H1 (cell line): ENCODE data around the gene C17orf107. TPM values are rescaled to one million over a fixed set of nuclear protein-coding genes. Genes with fewer than 3 reads are reported as not detected.

Source experiments
- CTCF ChIA-PET: fragments of 300-600 bp; sonication (Branson Sonifier 250); formaldehyde crosslinking; loops from one replicate; lab custom pipeline; 2021; ENCODE audit not compliant: partially characterized antibody; lab: Charles Lee
- POLR2A ChIA-PET: fragments of 300-600 bp; sonication (Branson Sonifier 250); formaldehyde crosslinking; loops from one replicate; lab custom pipeline; 2021; ENCODE audit warnings: inconsistent platforms; ENCODE audit not compliant: partially characterized antibody; lab: Charles Lee
- DNase-seq, 2 experiments: peaks; one replicate each; pipeline versions ENCODE4 v3.0.0 to v3.0.0-alpha.2; 2010 to 2022; ENCODE audit warnings: low spot score in 2 of 2, low read depth in 1 of 2, mixed read lengths in 1 of 2
- FAIRE-seq: peaks from 2 replicates; lab custom pipeline; 2011; peaks lifted over from hg19 to GRCh38; lab: Jason Lieb, UNC
- H2AFZ ChIP-seq: 2 replicates; pipeline ENCODE4 v1.8.1; 2012; ENCODE audit warnings: low read length, inconsistent platforms
- H2AK5ac ChIP-seq: 2 replicates; pipeline ENCODE4 v1.6.1; 2013; ENCODE audit warnings: low read depth, low read length
- H2BK120ac ChIP-seq: replicated peaks from 2 replicates; pipeline ENCODE3; 2013; ENCODE audit warnings: low read depth, low read length, inconsistent platforms
- H2BK12ac ChIP-seq: 2 replicates; pipeline ENCODE4 v1.6.1; 2013; ENCODE audit warnings: low read depth, low read length
- H2BK15ac ChIP-seq: 2 replicates; pipeline ENCODE4 v1.6.1; 2013; ENCODE audit warnings: low read length
- H2BK20ac ChIP-seq: 2 replicates; pipeline ENCODE4 v1.6.1; 2013; ENCODE audit warnings: low read length
- H2BK5ac ChIP-seq: 2 replicates; pipeline ENCODE4 v1.6.1; 2013; ENCODE audit warnings: low read depth, low read length
- H3K14ac ChIP-seq: 2 replicates; pipeline ENCODE4 v1.6.1; 2013; ENCODE audit warnings: inconsistent platforms; ENCODE audit not compliant: insufficient read length
- H3K18ac ChIP-seq: 2 replicates; pipeline ENCODE4 v1.6.1; 2013; ENCODE audit warnings: low read length; ENCODE audit errors: extremely low read depth
- H3K23ac ChIP-seq: 2 replicates; pipeline ENCODE4 v1.6.1; 2013; ENCODE audit warnings: inconsistent platforms; ENCODE audit not compliant: insufficient read length
- H3K23me2 ChIP-seq: 2 replicates; pipeline ENCODE4 v1.6.1; 2013; ENCODE audit warnings: low read depth, low read length
- H3K27ac ChIP-seq: 2 replicates; pipeline ENCODE4 v1.6.1; 2011; ENCODE audit warnings: low read depth, low read length, inconsistent platforms
- H3K27me3 ChIP-seq, 4 experiments: replicated peaks in 1 of 4; 1 replicate in 1 of 4; 2 replicates in 3 of 4; pipeline versions ENCODE4 v1.6.1 to v1.8.1; 2011 to 2013; ENCODE audit warnings: low read length in 3 of 4, mild to moderate bottlenecking in 3 of 4, inconsistent platforms in 2 of 4, mixed read lengths in 2 of 4, moderate library complexity in 1 of 4; ENCODE audit not compliant: control insufficient read depth in 3 of 4, insufficient read depth in 3 of 4; ENCODE audit errors: extremely low read depth in 1 of 4
- H3K36me3 ChIP-seq, 4 experiments: 2 replicates each; pipeline versions ENCODE4 v1.6.1 to v1.8.1; 2011 to 2013; ENCODE audit warnings: mild to moderate bottlenecking in 4 of 4, low read length in 3 of 4, moderate library complexity in 2 of 4, control low read depth in 1 of 4, inconsistent platforms in 1 of 4; ENCODE audit not compliant: insufficient read depth in 4 of 4, control insufficient read depth in 2 of 4
- H3K4ac ChIP-seq: replicated peaks from 2 replicates; pipeline ENCODE3; 2013; ENCODE audit warnings: low read length, low read depth, mixed read lengths, inconsistent platforms; ENCODE audit not compliant: insufficient read length
- H3K4me1 ChIP-seq, 4 experiments: replicated peaks in 1 of 4; 1 replicate in 1 of 4; 2 replicates in 3 of 4; pipeline versions ENCODE4 v1.6.1 to v1.8.1; 2011 to 2013; ENCODE audit warnings: low read length in 3 of 4, inconsistent platforms in 2 of 4, mixed read lengths in 1 of 4; ENCODE audit not compliant: insufficient read depth in 4 of 4, control insufficient read depth in 3 of 4
- H3K4me2 ChIP-seq, 2 experiments: 2 replicates each; pipeline versions ENCODE4 v1.6.1 to v1.8.1; 2011 to 2013; ENCODE audit warnings: low read depth in 2 of 2, low read length in 2 of 2, control low read depth in 1 of 2, inconsistent platforms in 1 of 2, mild to moderate bottlenecking in 1 of 2; ENCODE audit not compliant: insufficient read depth in 1 of 2
- H3K4me3 ChIP-seq, 4 experiments: fragments of 200-600, 300-600 bp in 1 of 4; sonication (generic), shearing (Covaris generic), sonication (Bioruptor Twin) in 1 of 4; 2 replicates each; pipeline versions ENCODE4 v1.5.1 to v1.8.1; 2011 to 2016; ENCODE audit warnings: low read length in 4 of 4, low read depth in 3 of 4, control low read depth in 2 of 4, inconsistent platforms in 2 of 4, mild to moderate bottlenecking in 2 of 4, mixed read lengths in 1 of 4, moderate library complexity in 1 of 4; ENCODE audit not compliant: insufficient read depth in 2 of 4; ENCODE audit errors: extremely low read depth in 1 of 4
- H3K56ac ChIP-seq: replicated peaks from 2 replicates; pipeline ENCODE3; 2013; ENCODE audit warnings: low read depth, mild to moderate bottlenecking, mixed read lengths, low read length, inconsistent platforms; ENCODE audit not compliant: insufficient read length
- H3K79me1 ChIP-seq: 2 replicates; pipeline ENCODE4 v1.6.1; 2013; ENCODE audit warnings: low read depth, low read length, control low read depth
- H3K79me2 ChIP-seq, 2 experiments: 2 replicates each; pipeline versions ENCODE4 v1.6.1 to v1.8.1; 2012 to 2013; ENCODE audit warnings: low read length in 2 of 2, mild to moderate bottlenecking in 2 of 2, inconsistent platforms in 1 of 2; ENCODE audit not compliant: insufficient read depth in 2 of 2, control insufficient read depth in 1 of 2
- H3K9ac ChIP-seq, 4 experiments: replicated peaks in 1 of 4; 1 replicate in 1 of 4; 2 replicates in 3 of 4; pipeline versions ENCODE4 v1.6.1 to v1.8.1; 2011 to 2013; ENCODE audit warnings: low read depth in 3 of 4, low read length in 3 of 4, control low read depth in 2 of 4, mild to moderate bottlenecking in 2 of 4, moderate library complexity in 2 of 4, inconsistent platforms in 1 of 4; ENCODE audit errors: extremely low read depth in 1 of 4
- H3K9me3 ChIP-seq, 2 experiments: 2 replicates each; pipeline versions ENCODE4 v1.6.1 to v1.8.1; 2012 to 2013; ENCODE audit warnings: mild to moderate bottlenecking in 2 of 2, moderate library complexity in 2 of 2, control low read depth in 1 of 2, inconsistent platforms in 1 of 2, low read depth in 1 of 2, low read length in 1 of 2, mixed read lengths in 1 of 2; ENCODE audit not compliant: insufficient read depth in 2 of 2
- H4K20me1 ChIP-seq, 2 experiments: replicated peaks in 1 of 2; 2 replicates each; pipeline versions ENCODE3 to v1.8.1; 2011 to 2013; ENCODE audit warnings: inconsistent platforms in 2 of 2, low read length in 2 of 2, mild to moderate bottlenecking in 1 of 2; ENCODE audit not compliant: insufficient read depth in 2 of 2, control insufficient read depth in 1 of 2
- H4K5ac ChIP-seq: 2 replicates; pipeline ENCODE4 v1.6.1; 2013; ENCODE audit warnings: low read length, low read depth, mixed read lengths, inconsistent platforms; ENCODE audit not compliant: insufficient read length
- H4K8ac ChIP-seq: 2 replicates; pipeline ENCODE4 v1.8.0; 2013; ENCODE audit warnings: mild to moderate bottlenecking, moderate library complexity, low read length, inconsistent platforms; ENCODE audit not compliant: insufficient read depth; ENCODE audit errors: extremely low read depth
- H4K91ac ChIP-seq: replicated peaks from 2 replicates; pipeline ENCODE3; 2013; ENCODE audit warnings: low read length, mixed read lengths, inconsistent platforms; ENCODE audit not compliant: insufficient read length
- BCL11A ChIP-seq, 2 experiments: IDR thresholded peaks; one replicate each; pipeline ENCODE4 v1.6.1; 2011; ENCODE audit warnings: low read depth in 2 of 2, low read length in 2 of 2, mild to moderate bottlenecking in 2 of 2
- GABPA ChIP-seq: IDR thresholded peaks from 2 replicates; pipeline ENCODE4 v1.6.1; 2011; ENCODE audit warnings: mild to moderate bottlenecking, low read length, moderate library complexity, borderline replicate concordance; ENCODE audit not compliant: insufficient read depth
- HDAC6 ChIP-seq: IDR thresholded peaks from one replicate; pipeline ENCODE4 v1.7.1; 2012; ENCODE audit warnings: low read depth, mild to moderate bottlenecking, inconsistent platforms, low read length, moderate library complexity
- JUN ChIP-seq: IDR thresholded peaks from 2 replicates; pipeline ENCODE4 v1.6.1; 2011; ENCODE audit warnings: low read depth, mild to moderate bottlenecking, improper control_type of control experiment, low read length
- MAFK ChIP-seq: IDR thresholded peaks from 2 replicates; pipeline ENCODE4 v1.6.1; 2012; ENCODE audit warnings: low read depth, mild to moderate bottlenecking, improper control_type of control experiment, low read length
- RBBP5 ChIP-seq: IDR thresholded peaks from 2 replicates; pipeline ENCODE4 v1.7.1; 2012; ENCODE audit warnings: low read depth, mild to moderate bottlenecking, inconsistent platforms, low read length, moderate library complexity, borderline replicate concordance
- RFX5 ChIP-seq: IDR thresholded peaks from 2 replicates; pipeline ENCODE4 v1.6.1; 2011; ENCODE audit warnings: low read depth, low read length, improper control_type of control experiment, borderline replicate concordance
- SIX5 ChIP-seq: IDR thresholded peaks from 2 replicates; pipeline ENCODE4 v1.6.1; 2011; ENCODE audit warnings: mild to moderate bottlenecking, low read depth, low read length
- SP2 ChIP-seq: IDR thresholded peaks from 2 replicates; pipeline ENCODE4 v1.6.1; 2012; ENCODE audit warnings: mild to moderate bottlenecking, low read length, inconsistent platforms
- SP4 ChIP-seq: IDR thresholded peaks from 2 replicates; pipeline ENCODE4 v1.6.1; 2012; ENCODE audit warnings: low read length, inconsistent platforms
- WGBS, 2 experiments: shearing (Covaris generic) in 1 of 2; methylation state at CpG; one replicate each; pipeline versions ENCODE4 v1.1.6 to v1.1.7; 2013 to 2015; ENCODE audit warnings: low lambda C conversion rate in 2 of 2, mixed read lengths in 2 of 2, inconsistent platforms in 1 of 2, low coverage in 1 of 2, missing lambda C conversion rate in 1 of 2; ENCODE audit not compliant: insufficient replicate concordance in 2 of 2, insufficient coverage in 1 of 2, insufficient read length in 1 of 2; ENCODE audit errors: extremely low coverage in 1 of 2, missing lambda C conversion rate in 1 of 2; 5-methylcytosine and 5-hydroxymethylcytosine counted together
- polyA plus RNA-seq, 7 experiments: library from polyadenylated mRNA; depleted of rRNA in 3 of 7; stranded (reverse) in 5 of 7; unstranded in 2 of 7; fragments of >200 nt in 5 of 7; fragments of 200-250 nt in 2 of 7; gene quantifications; 1 replicate in 5 of 7; 2 replicates in 1 of 7; 4 replicates in 1 of 7; pipeline versions ENCODE4 v1.2.1 to v1.2.3, GENCODE V29; 2011 to 2013; ENCODE audit warnings: missing spikeins in 2 of 7, mixed read lengths in 2 of 7
- total RNA-seq: library from RNA; stranded (reverse); fragmentation: NEBNext Ultra II Directional; extraction: Animal tissue kit (Norgen Biotek cat#: 25700); gene quantifications from 2 replicates; pipeline ENCODE4 v1.2.1, GENCODE V29; 2021
- TF ChIP-seq, protein P1 (sequence below): IDR thresholded peaks from 2 replicates; pipeline ENCODE4 v1.6.1; 2012; ENCODE audit warnings: low read length, inconsistent platforms

C17orf107 gene
- total and polyA plus RNA-seq, 2 of the 8 experiments (the other 6 are each of a cell fraction or from before 2014, with no cell fraction given): 0.39 to 0.45 TPM

DNA sequence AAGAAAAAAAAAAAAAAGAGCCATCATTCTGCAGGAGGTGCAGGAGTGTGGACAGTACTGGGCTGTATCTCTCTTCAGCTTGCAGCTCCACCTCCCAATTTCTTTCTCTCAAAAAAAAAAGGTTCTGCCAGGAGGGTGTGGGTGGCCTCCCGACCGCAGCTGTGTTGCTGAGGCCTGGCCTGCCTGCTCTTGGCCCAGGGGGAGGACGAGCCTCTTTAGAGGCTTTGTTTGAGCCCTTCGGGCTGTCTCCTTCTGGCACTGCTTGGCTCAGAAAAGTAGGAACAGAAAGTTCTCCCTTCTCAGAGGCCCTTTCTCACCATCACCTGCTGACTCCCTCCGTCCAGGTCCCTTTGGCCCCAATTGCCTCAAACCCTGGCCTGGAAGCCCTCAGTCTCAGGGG lies 22.2 kb upstream of the C17orf107 start:
- Histone ChIP-seq H3K9me3 (no peaks in the 10 kb centered on the region), H3K23ac (no peak overlapping the region), H3K4me2 (no peak overlapping the region), H2AK5ac (no peak overlapping the region), H3K4me1 (peaks cover 0 to 9% (median 6%) of the 10 kb centered on the region in 4 experiments; a peak in 6 of 7 replicates), H2BK12ac (no peak overlapping the region), H3K23me2 (no peaks in the 10 kb centered on the region), H3K36me3 (no peaks in the 10 kb centered on the region; a peak in 1 of 8 replicates), H2BK5ac (no peak overlapping the region), H3K79me1 (peaks cover 3% of the 10 kb centered on the region; the same call in 1 of the 2 replicates), H3K27ac (no peak overlapping the region), H4K5ac (no peak overlapping the region), H3K4me3 (no peak overlapping the region), H3K79me2 (peaks cover 0 to 2% of the 10 kb centered on the region in 2 experiments; a peak in 1 of 4 replicates), H3K4ac (no peak overlapping the region), H2BK15ac (no peak overlapping the region), H4K8ac (no peak overlapping the region), H3K56ac (no peak overlapping the region), H3K14ac (no peak overlapping the region), H4K91ac (no peak overlapping the region), H3K18ac (no peak overlapping the region), H2BK20ac (no peak overlapping the region), H2AFZ (no peak overlapping the region), H2BK120ac (no peak overlapping the region), H4K20me1 (no peaks in the 10 kb centered on the region), H3K27me3 (no peaks in the 10 kb centered on the region), H3K9ac (no peak overlapping the region)
- FAIRE-seq (no peak), DNase-seq (no peak)
- POLR2A ChIA-PET: interaction anchor here (1.2 to 2.1 kb wide), 2 partner anchors 30 to 88 kb away, joined by 3 to 4 read pairs; partner anchors contain the start of gene GLTPD2
- CTCF ChIA-PET: interaction anchor here (0.8 to 1.8 kb wide), 4 partner anchors 39 to 144 kb away, joined by 3 to 7 read pairs (median 4); no protein-coding TSS in a partner anchor
- 100% methylated on average over 5 of the region's 5 CpGs; no CpG with 5 or more reads in 1 of the 2 experiments for WGBS, 2 experiments
- TF ChIP-seq SP2: no peak
- TF ChIP-seq, protein P1, sequence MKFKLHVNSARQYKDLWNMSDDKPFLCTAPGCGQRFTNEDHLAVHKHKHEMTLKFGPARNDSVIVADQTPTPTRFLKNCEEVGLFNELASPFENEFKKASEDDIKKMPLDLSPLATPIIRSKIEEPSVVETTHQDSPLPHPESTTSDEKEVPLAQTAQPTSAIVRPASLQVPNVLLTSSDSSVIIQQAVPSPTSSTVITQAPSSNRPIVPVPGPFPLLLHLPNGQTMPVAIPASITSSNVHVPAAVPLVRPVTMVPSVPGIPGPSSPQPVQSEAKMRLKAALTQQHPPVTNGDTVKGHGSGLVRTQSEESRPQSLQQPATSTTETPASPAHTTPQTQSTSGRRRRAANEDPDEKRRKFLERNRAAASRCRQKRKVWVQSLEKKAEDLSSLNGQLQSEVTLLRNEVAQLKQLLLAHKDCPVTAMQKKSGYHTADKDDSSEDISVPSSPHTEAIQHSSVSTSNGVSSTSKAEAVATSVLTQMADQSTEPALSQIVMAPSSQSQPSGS: no peak
- no peak for TF ChIP-seq RBBP5
- no peak for TF ChIP-seq JUN
- no peak for TF ChIP-seq HDAC6
- TF ChIP-seq SP4: no peak
- no peak for TF ChIP-seq SIX5
- TF ChIP-seq GABPA: no peak
- no peak for TF ChIP-seq BCL11A (IDR thresholded peaks at IDR 0.05; ENCODE audit: low read depth in 2 of 2, low read length in 2 of 2)
- no peak for TF ChIP-seq RFX5
- no peak for TF ChIP-seq MAFK
